ENCODE measurements around the gene HIVEP3. TPM values are rescaled to one million over a fixed set of nuclear protein-coding genes. Genes with fewer than 3 reads are reported as not detected.

HIVEP3 gene
- total and polyA plus RNA-seq, 8 donors, result 1.8 to 65.3 (median 3.8) TPM

DNA sequence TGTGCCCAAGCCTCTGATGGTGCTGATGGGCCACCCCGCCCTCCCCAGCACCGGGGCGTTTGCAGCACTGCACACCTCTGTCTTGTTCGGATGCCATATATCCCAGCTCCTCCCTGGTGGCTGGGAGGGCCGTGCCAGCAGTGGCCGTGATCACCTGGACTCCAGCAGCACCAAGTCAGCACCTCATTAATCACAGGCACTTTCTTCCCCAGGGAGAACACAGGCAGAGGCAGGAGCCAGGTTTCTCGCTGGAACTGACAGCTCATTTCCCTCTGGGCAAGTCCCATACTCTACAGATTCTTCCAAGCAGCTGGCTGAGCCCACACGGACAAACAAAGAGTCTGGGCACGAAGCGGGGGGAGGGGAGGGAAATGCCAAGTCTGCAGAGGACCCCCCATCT lies 292.6 kb downstream of the HIVEP3 start:
- intact Hi-C loops (cut with DNase I; ENCODE audit: low total_unique reads), result no loop called here
- DNase-seq, result no peak
- Histone ChIP-seq H3K4me1 (peaks cover 13 to 16% (median 16%) of the 10 kb centered on the region in 4 donors), H3K9me3 (no peaks in the 10 kb centered on the region), H3K27ac (no peak overlapping the region), H3K36me3 (no peaks in the 10 kb centered on the region), H3K27me3 (no peaks in the 10 kb centered on the region), H3K4me3 (no peak overlapping the region)
- TF ChIP-seq, protein P1, sequence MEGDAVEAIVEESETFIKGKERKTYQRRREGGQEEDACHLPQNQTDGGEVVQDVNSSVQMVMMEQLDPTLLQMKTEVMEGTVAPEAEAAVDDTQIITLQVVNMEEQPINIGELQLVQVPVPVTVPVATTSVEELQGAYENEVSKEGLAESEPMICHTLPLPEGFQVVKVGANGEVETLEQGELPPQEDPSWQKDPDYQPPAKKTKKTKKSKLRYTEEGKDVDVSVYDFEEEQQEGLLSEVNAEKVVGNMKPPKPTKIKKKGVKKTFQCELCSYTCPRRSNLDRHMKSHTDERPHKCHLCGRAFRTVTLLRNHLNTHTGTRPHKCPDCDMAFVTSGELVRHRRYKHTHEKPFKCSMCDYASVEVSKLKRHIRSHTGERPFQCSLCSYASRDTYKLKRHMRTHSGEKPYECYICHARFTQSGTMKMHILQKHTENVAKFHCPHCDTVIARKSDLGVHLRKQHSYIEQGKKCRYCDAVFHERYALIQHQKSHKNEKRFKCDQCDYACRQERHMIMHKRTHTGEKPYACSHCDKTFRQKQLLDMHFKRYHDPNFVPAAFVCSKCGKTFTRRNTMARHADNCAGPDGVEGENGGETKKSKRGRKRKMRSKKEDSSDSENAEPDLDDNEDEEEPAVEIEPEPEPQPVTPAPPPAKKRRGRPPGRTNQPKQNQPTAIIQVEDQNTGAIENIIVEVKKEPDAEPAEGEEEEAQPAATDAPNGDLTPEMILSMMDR (IDR thresholded peaks at IDR 0.05), result no peak
- no peak for TF ChIP-seq POLR2A (IDR thresholded peaks at IDR 0.05)
- WGBS, 5 donors, result 76 to 85% (median 77%) methylated on average over 10 of the region's 10 CpGs

DNA sequence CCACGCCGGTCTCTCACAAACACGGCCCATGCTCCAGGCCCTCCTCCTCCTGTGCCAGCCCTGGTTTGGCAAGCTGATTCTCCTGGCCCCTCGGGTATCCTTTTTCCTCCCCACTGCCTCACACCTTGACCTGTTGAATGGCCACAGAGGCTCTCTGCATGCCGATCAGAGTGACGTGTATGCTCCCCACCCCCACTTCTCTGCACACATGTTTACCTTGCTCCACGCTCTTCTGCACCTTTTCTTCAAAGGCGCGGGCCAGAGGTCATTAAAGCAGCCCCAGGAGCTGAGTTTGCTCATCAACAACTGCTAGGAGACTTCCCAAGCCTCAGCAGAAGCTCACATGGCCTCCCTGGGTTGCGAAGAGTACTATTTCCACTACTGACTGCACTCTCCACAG lies 295.0 kb downstream of the HIVEP3 start:
- Histone ChIP-seq H3K27ac (no peak overlapping the region), H3K36me3 (no peaks in the 10 kb centered on the region), H3K4me1 (peaks cover 13 to 33% (median 20%) of the 10 kb centered on the region in 4 donors), H3K9me3 (no peaks in the 10 kb centered on the region), H3K27me3 (no peaks in the 10 kb centered on the region), H3K4me3 (no peak overlapping the region)
- intact Hi-C loops (cut with DNase I; ENCODE audit: low total_unique reads), result no loop called here
- TF ChIP-seq, protein P1 (IDR thresholded peaks at IDR 0.05), result no peak
- TF ChIP-seq POLR2AphosphoS5 (IDR thresholded peaks at IDR 0.05) (no peak), EP300 (IDR thresholded peaks at IDR 0.05) (no peak), POLR2A (IDR thresholded peaks at IDR 0.05) (no peak)
- DNase-seq, result no peak
- 63 to 76% (median 73%) methylated on average over 10 of the region's 10 CpGs for WGBS, 5 donors

DNA sequence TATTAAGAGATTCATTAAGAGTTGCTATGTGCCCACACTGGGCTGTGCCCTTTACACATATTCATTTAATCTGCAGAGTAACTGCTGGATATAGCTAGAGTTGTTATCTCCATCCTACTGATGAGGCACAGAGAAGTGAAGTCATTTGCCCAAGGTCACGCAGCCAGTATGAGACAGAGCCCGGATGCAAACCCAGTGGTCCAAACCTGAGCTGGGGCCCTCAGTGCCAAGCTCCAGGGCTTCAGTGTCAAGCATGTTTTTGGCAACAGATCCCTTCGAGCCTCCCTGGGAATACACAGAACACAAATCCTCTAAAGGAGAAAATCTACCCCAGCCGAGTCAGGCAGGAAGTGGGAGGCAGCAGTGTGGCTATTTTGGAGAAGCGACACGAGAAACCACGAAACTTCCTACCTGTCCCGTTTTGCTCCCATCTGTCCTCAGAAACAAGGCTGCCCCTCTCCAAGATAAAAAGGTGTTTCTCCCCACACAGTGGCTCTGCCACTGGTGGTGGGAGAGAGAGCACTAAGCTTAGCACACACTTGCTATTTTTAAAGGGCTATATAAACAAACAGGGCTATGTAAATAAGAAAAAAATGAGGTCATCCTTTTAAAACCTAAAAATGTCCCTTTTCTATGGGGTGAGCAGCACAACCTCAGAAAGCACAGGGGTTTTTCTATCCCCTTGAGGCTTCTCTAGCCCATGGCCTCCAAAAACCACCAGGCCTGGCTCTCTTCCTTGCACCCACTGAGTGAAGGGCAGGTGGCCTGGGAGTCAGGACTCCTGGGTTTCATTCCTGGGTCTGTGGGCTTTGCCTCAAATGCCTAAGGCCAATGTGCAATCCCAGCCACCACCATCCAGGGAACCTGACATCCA lies 295.6 kb downstream of the HIVEP3 start:
- H3K36me3 ChIP-seq, result no peaks in the 10 kb centered on the region
- TF ChIP-seq POLR2A (IDR thresholded peaks at IDR 0.05), result no peak
- TF ChIP-seq, protein P1 (IDR thresholded peaks at IDR 0.05), result no peak
- no peak for TF ChIP-seq EP300 (IDR thresholded peaks at IDR 0.05)
- TF ChIP-seq POLR2AphosphoS5 (IDR thresholded peaks at IDR 0.05), result no peak
- peaks cover 17 to 39% (median 26%) of the 10 kb centered on the region in 4 donors for H3K4me1 ChIP-seq
- WGBS, 5 donors, result 61 to 72% (median 65%) methylated on average over 8 of the region's 8 CpGs
- no peak overlapping the region for H3K27ac ChIP-seq
- no peak for DNase-seq
- intact Hi-C loops (cut with DNase I; ENCODE audit: low total_unique reads), result no loop called here
- no peaks in the 10 kb centered on the region for H3K27me3 ChIP-seq
- no peaks in the 10 kb centered on the region for H3K9me3 ChIP-seq
- no peak overlapping the region for H3K4me3 ChIP-seq

DNA sequence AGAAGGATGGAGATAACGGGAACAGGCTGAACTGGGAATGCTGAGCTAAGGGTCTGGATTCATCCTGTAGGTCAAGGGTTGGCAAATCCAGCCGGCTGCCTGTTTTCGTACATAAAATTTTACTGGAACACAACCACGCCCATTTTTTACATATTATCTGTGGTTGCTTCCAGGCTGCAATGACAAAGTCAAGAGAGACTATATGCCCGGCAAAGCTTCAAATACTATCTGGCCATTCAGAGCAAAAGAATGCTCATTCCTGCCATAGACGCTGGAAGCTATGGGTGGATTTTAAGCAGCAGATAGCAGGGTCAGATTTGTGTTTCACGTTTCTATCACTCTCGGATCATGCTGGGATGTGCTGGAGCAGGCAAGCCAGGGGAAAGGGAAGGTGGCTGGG lies 296.3 kb downstream of the HIVEP3 start:
- no peak for DNase-seq
- Histone ChIP-seq H3K4me1 (peaks cover 18 to 46% (median 33%) of the 10 kb centered on the region in 4 donors), H3K9me3 (no peaks in the 10 kb centered on the region), H3K4me3 (no peak overlapping the region), H3K36me3 (no peaks in the 10 kb centered on the region), H3K27me3 (no peaks in the 10 kb centered on the region), H3K27ac (no peak overlapping the region)
- intact Hi-C loops (cut with DNase I; ENCODE audit: low total_unique reads), result no loop called here
- TF ChIP-seq, protein P1 (IDR thresholded peaks at IDR 0.05), result no peak
- TF ChIP-seq POLR2AphosphoS5 (IDR thresholded peaks at IDR 0.05), result no peak
- TF ChIP-seq POLR2A (IDR thresholded peaks at IDR 0.05), result no peak
- no peak for TF ChIP-seq EP300 (IDR thresholded peaks at IDR 0.05)
- 61 to 71% (median 67%) methylated on average over 8 of the region's 8 CpGs for WGBS, 5 donors
